NOMO-1 (cell line): Measurements from ENCODE around the gene HLF.

Experiments used
- DNase-seq, 2 experiments: peaks; one replicate each; lab custom pipeline; 2025; ENCODE audit not compliant: unreplicated experiment in 2 of 2; lab: John Stamatoyannopoulos, UW

HLF gene

DNA sequence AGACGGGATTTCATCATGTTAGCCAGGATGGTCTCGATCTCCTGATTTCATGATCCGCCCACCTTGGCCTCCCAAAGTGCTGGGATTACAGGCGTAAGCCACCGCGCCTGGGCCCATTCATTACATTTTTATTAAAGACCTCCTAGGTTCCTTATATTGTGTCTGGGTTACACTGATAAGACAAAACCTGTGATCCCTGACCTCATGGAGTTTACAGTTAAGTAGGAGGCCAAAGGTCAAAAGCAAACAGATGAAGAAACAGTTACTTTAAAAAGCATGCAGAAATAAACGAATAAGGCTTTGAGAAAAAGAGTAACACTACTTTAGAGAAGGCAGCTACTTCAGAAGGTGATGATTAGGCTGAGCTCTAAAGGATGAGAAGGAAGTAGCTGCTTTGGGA is 14.9 kb upstream of the HLF start:
- no peak for DNase-seq

DNA sequence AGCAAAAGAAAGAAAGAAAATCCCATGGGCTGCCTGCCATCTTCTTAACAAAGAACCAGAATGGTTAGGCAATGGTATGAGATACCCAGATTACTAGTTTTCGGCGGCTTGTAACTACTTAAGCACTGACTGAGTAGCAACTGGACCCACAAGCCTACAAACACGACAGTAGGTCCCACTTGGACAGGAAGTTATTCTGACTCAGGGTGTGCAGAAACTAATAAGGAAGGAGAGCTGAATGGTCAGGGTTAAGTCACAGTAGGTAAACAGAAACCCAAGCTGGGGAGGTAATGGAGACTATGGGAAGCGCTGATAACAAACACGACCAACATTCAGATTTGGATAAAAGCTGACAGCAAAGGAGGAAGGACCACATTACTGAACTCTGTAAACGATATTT is 10.4 kb upstream of the HLF start:
- DNase-seq: no peak

DNA sequence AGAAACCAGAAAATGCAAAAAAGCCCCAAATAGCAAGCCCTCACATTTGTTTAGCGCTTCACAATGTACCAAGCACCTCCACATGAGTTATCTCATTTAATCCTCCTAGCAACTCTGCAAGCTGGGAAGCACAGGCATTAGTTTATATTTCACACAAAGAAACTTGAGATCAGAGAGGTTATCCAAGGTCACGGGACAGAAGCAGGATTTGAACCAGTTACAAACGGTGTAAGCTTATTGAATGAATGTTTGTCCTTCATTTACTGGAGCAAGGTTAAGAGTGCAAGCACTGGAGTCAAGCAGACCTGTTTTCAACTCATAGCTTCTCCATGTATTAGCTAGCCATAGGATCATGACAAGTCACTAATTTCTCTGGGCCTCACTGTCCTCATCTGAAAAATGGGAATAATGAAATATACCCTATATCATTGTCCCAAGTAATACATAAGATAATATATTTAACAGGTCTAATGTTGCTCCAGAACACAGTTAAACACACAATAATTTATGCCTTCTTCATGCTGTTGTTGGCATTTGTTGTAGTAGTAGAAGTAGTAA is 6.1 kb upstream of the HLF start:
- DNase-seq: no peak

DNA sequence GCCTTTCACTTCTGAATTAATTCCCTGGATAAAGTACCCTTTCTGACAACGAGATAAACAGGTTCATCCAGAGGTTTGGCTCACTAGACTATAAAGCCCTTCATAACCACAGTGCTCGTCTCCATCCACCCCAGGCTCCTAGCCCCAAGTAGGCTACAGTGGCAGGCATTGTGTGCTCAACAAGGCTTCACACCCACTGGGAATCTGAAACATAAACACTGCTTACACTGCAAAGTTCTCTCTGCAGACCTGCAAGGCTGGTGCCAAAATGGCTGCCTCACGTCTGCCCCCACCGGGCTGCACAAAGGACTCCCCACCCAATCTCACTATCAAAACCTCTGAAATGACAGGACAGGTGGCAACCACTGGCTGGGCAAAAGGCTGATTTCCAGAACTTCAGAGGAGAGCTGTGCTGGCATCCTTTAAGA is 5.1 kb upstream of the HLF start:
- no peak for DNase-seq

DNA sequence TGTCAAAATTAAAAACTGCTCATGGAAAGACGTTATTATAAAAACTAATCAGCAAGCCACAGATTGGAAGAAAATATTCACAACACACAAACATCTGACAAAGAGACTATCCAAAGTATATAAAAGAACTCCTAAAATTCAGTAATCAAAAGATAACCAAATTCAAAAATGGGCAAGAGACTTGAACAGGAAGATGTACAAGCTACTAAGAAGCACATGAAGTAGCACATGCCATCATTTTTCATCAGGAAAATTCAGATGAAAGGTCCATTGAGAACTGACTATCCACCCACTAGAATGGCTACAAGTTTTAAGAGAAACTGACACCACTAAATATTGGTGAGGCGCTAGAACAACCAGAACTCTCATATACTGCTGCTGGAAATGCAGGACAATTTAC is 3.4 kb upstream of the HLF start:
- DNase-seq: no peak

DNA sequence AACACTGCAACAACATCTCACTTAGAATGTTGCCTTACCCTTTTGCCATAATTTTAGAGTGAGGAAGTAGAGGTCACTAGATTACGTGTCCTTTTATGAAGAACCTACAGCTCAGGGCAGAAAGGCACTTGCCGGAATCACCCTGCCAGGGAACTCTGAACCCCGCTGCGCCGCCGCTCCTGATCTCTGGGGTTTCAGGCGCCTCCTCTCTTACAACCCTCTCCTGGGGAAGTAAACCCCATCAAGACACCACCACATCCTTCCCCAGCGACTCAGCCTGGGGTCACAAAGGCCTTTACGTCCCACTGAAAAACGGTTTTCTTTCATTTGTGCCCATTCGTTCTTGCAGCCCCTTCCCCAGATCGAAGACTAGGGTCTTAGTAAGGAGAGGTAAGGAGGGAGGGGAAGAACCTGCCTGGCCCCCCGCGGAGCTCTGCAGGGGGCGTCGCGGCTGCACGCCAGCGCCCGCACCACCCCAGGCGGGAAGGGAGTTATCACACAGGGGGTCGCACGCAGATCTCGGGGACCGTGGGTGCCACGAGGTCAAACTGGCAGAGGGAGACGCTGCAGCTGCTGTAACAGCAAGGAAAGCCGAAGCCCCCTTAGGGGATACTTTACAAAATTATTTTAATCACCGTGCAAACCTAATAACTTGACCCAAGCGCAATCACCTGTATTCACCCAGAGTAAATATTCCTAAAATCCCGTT is 1.0 kb upstream of the HLF start:
- no peak for DNase-seq

DNA sequence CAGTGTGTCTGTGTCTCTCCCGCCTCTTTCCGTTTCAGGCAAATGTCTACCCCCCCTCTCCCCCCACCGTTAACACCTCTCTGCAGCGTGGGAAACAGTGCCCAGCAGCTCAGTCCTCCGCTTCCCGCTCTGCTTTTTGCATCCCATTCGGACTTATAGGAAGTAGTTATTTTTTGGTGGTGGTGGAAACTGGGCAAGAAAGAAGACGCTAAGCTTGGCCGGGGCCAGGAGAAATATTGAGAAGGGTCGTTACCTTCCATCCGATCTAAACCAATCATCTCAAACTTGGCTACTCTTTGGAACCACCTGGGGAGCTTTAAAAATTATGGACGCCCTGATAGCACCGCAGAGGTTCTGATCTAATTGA is 499 bp upstream of the HLF start:
- DNase-seq: no peak

DNA sequence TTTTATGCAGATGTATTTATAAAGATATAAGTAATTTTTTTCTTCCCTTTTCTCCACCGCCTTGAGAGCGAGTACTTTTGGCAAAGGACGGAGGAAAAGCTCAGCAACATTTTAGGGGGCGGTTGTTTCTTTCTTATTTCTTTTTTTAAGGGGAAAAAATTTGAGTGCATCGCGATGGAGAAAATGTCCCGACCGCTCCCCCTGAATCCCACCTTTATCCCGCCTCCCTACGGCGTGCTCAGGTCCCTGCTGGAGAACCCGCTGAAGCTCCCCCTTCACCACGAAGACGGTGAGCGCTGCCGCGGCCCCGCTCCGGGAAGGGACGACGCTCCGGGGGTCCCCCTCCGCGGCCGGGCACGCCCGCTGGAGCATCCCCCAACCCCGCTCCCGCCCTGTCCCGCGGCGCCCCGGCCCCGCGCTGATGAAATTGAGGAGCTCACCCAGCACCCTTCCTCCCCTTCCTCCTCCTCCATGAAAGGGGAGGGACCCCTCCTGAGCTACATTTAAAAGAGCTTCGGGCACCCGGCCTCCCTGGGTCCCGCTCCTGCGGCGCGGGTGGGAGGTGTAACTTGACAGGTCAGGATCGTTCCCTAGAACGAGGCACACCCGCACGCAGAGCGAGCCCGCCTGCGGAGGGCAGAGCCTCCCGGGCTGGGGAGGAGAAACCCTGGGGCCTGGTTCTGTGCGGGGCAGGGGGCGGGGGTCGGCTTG is 706 bp downstream of the HLF start:
- DNase-seq: no peak

DNA sequence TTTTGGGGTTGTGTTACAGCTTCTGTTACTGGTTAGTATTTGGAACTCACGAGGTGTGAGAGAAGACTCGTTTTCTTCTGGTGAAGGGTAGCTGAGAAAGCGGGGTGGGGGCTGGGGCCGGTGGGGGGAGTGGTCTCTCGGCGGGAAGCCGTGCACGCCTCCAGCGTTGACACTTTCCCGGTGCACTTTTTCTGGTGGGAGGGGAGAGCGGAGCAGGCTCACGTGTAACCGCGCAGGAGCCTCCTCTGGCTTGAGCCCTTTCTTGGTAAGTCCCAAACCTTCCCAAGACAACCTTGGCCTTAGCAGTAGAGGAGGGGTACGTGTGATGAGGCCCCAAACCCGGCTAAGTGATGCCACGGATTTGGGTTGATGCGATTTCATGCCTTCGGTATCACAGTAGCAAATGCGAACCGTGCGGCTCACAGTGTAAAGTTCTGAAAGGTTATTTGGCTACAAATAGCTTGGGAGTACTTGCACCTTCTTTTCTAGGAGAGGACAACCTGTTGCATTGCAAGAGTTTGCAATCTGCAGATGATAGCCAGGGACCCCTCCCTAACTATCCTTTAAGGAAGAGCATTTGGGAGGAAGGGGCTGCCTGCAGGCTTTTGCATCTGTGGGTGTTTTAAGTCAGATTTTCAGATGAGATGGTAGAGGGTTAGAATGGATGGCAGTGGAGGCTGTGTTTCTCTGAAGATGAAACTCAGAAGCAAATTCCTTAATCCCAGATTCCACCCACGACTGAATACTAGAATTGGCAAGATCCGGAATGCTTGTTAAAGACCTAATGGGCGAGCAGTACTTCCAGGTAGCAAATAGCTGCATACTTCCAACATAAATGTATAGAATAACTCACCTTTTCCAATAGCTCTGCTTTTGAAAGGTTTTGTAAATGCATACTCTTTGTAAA is 1.5 kb downstream of the HLF start:
- no peak for DNase-seq

DNA sequence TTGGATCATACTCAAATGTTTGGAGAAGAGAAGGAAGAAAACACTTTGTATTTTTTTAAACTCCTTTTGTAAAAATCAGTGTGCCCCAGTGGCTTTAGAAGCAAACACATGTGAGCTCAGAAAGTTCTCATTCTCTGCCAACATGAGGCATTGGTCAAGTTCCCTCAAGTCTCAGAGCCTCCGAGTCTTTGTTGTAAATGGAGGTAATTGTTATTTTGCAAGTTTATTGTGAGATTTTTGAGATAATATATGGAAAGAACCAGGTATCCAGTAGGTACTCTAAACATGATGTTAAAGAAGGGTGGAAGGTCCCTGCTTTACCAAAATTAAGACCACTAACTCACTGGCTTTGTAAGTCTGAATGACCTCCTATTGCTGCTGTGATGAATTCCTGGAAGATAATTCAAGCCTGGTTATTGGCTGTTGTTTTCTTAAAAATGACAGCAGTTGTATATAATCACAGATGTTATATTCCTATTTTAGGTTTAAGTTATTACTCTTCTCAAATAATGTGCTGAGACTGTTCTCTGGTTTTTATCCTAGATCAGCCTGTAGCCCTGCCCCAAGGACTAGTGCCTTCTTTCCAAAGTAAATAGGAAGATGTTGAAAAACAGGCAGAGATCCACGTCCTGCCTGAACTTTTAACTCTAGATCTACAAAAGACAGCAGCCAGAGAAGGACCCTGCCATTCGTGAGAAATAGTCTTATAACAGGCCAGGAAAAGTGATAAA is 2.4 kb downstream of the HLF start:
- no peak for DNase-seq

DNA sequence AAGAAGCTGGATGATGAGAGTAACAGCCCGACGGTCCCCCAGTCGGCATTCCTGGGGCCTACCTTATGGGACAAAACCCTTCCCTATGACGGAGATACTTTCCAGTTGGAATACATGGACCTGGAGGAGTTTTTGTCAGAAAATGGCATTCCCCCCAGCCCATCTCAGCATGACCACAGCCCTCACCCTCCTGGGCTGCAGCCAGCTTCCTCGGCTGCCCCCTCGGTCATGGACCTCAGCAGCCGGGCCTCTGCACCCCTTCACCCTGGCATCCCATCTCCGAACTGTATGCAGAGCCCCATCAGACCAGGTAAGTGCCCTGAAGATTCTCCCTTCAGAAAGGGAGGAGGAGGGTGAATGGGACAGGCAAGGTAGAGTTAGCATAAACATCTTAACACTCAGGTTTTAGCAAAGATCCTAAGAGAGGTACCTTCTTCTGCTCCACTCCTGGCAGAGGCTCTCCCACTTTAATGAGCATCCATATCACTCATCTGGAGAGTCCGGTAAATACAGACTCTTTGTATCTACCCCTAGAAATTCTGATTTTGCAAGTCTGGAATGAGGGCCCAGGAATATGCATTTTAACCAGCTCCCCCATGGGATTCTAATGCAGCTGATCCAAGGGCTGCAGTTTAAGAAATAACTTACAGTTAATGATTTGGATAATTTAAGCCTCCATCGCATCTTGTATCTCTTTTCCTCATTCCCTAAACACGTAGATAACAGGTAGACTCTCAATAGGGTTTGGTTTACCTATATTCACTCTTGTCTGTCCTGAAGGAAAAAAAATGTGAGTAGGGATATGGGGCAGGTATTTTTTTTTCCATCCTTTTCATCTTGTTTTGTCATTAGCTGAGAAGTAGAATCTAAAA is 3.3 kb downstream of the HLF start:
- no peak for DNase-seq

DNA sequence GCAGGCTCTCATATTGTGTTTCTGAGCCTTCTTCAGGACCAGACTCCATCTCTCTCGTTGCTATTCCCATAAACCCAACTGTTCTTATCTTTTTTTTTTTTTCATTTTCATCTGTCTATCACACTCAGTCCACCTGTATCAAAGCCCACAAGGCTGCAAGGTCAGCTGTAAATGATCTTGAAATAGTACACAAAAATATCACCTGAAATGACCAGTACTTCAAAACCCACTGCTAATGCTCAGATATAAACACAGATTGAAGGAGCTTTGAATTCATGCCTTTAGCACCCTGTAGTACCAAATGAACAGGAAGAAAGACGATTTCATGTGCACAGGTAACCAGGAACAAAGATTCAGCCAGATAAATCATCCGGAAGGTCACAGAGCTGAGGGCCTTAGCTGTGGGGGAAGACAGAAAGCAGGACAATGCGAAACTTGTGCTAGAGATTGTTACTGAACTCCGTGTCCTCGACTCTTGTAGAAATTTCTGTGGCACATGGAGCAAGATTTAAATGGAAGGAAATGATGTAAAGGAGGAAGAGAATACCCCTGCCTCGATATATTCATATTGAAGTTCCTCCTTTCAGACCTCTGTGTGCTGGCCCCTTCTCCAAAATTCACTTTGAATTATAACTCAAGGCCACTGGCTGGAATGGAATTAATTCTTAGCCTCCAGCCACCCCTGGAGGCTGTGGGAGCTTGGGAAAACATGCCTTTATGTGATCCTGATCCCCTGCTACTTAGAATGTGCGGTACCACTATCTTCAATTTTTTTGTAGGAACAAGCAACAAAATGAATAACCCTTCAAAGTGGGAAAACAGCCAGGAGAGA is 4.1 kb downstream of the HLF start:
- DNase-seq: no peak

DNA sequence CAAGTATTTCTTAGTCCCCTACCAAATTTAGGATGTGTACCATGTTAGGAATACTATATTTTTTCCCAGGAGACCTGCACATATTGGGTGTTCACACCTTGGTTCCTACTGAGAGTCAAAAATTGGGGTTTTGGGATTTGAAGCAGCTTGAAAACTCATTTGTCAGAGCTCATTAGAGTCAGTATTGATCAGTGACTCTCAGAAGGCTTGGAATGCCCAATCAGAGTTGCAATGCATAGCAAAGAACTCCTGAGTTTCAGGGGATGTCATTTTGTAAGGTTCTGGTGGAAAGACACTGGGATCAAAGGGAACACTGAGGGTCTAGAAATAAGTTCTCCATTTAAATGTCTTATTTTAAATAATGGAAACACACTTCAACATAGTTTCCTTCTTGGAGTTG is 5.1 kb downstream of the HLF start:
- no peak for DNase-seq

DNA sequence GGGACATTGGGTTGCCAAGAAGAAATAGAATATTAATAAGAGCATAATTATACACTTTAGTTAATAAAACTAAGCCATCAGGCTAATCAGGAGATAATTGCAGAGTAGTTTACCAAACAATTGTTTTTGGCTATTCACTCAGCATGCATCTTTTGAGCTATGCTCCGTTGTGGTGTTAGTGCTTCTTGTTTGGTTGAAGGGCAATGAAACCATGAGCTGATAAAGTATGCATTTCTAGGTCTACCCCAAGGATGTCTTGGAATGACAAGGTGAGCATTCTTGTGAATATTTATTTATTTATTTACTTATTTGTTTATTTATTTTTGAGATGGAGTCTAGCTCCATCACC is 6.4 kb downstream of the HLF start:
- DNase-seq: no peak

DNA sequence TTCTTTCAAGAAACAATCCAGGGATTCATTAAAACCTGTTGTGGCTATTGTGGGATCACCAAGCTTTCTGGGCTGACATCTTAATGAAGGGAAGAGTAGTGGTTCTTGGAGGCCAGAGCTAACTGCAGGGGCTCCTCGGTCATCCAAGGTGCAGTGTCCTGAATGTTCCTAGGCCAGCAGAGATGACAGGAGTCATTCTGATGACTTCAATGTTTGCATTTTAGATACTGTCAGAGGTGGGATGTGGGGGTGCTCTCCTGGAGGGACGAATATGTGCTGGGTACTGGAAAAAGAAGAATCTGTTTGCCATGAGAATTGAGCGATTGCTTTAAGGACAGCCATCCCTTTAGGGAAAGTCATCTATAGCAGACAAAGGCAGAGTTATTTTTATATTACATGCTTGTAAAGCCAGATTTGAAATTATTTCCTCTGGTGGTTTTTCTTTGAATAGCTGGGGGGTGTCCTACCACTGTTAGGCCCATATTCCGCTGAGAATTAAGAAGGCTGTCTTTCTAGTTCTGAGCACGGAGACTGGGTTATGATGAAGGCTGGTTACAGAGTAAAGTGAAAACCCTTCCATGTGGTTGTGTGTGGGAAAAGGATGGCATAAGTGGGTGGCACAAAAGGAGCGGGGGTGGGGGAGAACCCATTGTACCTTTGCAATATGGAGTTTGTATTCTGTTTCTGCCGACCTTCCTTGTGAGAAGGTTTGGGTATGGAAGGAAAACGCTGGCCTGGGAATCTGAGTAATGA is 7.4 kb downstream of the HLF start:
- no peak for DNase-seq

DNA sequence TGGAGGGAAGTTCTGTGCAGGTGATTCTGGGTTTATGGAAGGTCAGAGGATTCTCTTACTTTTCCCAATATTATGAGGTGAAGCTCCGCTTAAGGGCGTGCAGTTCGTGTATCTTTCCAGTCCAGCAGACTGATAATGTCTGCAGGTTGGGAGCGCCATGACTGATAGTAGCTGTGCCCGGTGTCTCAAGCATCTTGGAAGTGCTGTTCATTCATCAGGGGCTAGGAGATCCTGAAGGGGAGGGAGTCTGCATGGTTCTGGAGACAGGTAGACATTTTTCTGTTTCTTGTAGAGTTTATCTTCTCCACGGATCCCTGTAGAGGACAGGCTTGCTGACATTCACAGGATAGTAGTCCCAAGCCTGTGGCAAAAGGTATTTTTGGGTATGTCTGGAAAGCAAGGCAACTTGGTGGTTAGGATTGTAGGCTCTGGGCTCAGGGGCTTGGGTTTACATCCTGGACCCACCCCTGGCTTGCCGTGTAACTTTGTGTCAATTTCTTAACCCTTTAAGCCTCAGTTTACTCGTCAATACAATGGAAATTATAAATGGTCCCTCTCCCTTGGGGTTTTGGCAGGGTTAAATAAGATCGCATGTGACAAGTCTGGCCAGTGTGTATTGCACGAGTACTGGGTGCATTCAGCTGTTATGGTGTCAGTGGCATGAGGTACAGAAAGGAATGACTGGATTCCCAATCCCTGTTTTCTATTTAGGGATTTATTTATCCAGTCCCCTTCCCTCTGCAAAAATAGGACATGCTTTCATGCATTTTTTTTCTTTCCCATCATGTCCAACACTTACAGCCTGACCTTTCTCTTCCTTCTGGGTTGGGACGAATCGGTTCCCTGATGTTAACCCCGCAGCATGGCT is 8.2 kb downstream of the HLF start:
- DNase-seq: no peak

DNA sequence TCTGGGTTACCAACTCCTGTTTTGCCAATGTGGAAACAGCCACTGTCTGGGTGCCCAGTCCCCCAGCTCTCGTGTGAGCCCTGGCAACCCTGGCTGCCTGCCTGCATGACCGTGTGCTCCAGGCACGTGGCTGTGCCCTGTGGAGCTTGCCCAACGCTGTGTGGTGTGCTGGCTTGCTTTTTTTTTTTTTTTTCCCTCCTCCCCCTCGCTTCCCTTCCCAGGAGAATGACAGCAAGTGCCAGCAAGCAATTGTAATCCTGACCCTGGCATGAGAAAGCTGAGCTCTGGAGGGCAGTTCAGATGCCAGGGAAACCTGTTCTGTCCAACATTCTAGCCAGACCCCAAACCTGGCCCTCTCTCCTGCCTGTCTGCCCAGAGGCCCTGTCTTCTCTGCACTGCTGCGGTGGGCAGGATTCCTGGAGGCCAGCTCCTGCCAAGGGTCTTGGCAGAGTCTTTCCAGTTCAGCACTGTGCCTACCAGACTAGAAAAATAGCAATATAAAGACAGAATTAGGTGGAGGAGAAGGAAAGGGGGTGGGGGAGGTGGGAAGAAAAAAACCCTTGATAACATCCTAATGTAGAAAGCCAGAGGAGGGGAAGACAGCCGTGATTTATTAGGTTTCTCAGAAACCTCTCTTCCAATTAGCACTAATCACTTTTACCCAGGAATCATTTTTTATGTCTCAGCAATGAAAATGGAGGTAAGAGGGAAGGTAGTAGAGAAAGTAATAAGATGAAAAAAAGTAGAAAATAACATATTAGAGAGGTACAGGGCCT is 9.0 kb downstream of the HLF start:
- DNase-seq: no peak
